Tibial artery (tissue), 4 donors: ENCODE measurements around the gene MAPKAP1.

Experiments
- DNase-seq, 2 donors: peaks; one replicate each; pipeline ENCODE4 v3.0.0-alpha.2; 2019
- H3K27ac ChIP-seq, 2 donors: fragments of 200-600 bp; sonication (generic) in 1 of 2; 1 replicate in 1 of 2; 2 replicates in 1 of 2; pipeline ENCODE4 v1.5.1; 2018 to 2019; ENCODE audit warnings: mild to moderate bottlenecking in 1 of 2
- H3K27me3 ChIP-seq, 2 donors: fragments of 200-600 bp; sonication (generic) in 1 of 2; one replicate each; pipeline versions ENCODE4 v1.5.1 to v1.6.0; 2016 to 2019
- H3K36me3 ChIP-seq, 3 donors: fragments of 200-600 bp; sonication (generic) in 2 of 3; one replicate each; pipeline ENCODE4 v1.5.1; 2016 to 2019; ENCODE audit warnings: mild to moderate bottlenecking in 2 of 3
- H3K4me1 ChIP-seq, 4 donors: fragments of 200-600 bp; sonication (generic) in 2 of 4; 1 replicate in 3 of 4; 2 replicates in 1 of 4; pipeline ENCODE4 v1.5.1; 2016 to 2019
- H3K4me3 ChIP-seq, 2 donors: fragments of 200-600 bp; sonication (generic) in 1 of 2; 1 replicate in 1 of 2; 2 replicates in 1 of 2; pipeline ENCODE4 v1.5.1; 2018 to 2019; ENCODE audit warnings: mild to moderate bottlenecking in 2 of 2
- H3K9me3 ChIP-seq, 3 donors: fragments of 200-600 bp; sonication (generic) in 1 of 3; one replicate each; pipeline ENCODE4 v1.5.1; 2016 to 2019
- CTCF ChIP-seq, 2 experiments: fragments of 200-600 bp in 1 of 2; fragments of 450-650 bp in 1 of 2; IDR thresholded peaks; one replicate each; pipeline ENCODE4 v1.5.1; 2017 to 2019; ENCODE audit warnings: antibody characterized with exemption in 2 of 2, mild to moderate bottlenecking in 1 of 2, moderate library complexity in 1 of 2
- intact Hi-C: fragments of 100-400 bp; cut with DNase I; formaldehyde crosslinking; loops from one replicate; pipeline ENCODE4 v1.15.0; 2023; ENCODE audit warnings: low total_unique reads

MAPKAP1 gene

GRCh38 chr9:125706651-125707471 is at the start of gene MAPKAP1:
MAPKAP1 (minus strand) TSS chr9:125707208; CDS start chr9:125672574, 34,634 bp downstream.
- H3K9me3 ChIP-seq: no peaks in the 10 kb centered on the region

GRCh38 chr9:125756518-125756917 is 49.5 kb upstream of the MAPKAP1 start:
- Histone ChIP-seq H3K27ac (no peak overlapping the region), H3K27me3 (no peaks in the 10 kb centered on the region), H3K4me1 (peaks cover 0 to 9% (median 3%) of the 10 kb centered on the region in 4 donors), H3K36me3 (no peaks in the 10 kb centered on the region), H3K9me3 (no peaks in the 10 kb centered on the region), H3K4me3 (no peak overlapping the region)
- intact Hi-C loops: no loop called here
- no peak for DNase-seq
- no peak for TF ChIP-seq CTCF (IDR thresholded peaks at IDR 0.05)

More at GRCh38 chr9:125706651-125707471, at the start of gene MAPKAP1:
- peak; percentile 95 to 98 for DNase-seq
- Histone ChIP-seq H3K27ac (peak within 1 kb of the TSS; percentile 67 to 86), H3K4me3 (peak within 1 kb of the TSS; percentile 68 to 99), H3K4me1 (peaks cover 0 to 22% (median 16%) of the 10 kb centered on the region in 4 donors), H3K36me3 (no peaks in the 10 kb centered on the region), H3K27me3 (no peaks in the 10 kb centered on the region)
- TF ChIP-seq CTCF (IDR thresholded peaks at IDR 0.05): no peak
- intact Hi-C loops: loop anchor here (5.0 kb wide), 1 partner anchor 40 kb away; the partner anchor contains the start of gene PBX3

GRCh38 chr9:125755340-125755739 is 48.3 kb upstream of the MAPKAP1 start:
- H3K4me1 ChIP-seq: peaks cover 0 to 16% (median 4%) of the 10 kb centered on the region in 4 donors
- intact Hi-C loops: no loop called here
- no peak overlapping the region for H3K27ac ChIP-seq

GRCh38 chr9:125754096-125754495 is 47.1 kb upstream of the MAPKAP1 start:
- Histone ChIP-seq H3K9me3 (no peaks in the 10 kb centered on the region), H3K36me3 (no peaks in the 10 kb centered on the region), H3K27ac (no peak overlapping the region), H3K4me3 (no peak overlapping the region), H3K27me3 (no peaks in the 10 kb centered on the region), H3K4me1 (peaks cover 0 to 27% (median 3%) of the 10 kb centered on the region in 4 donors)
- no peak for DNase-seq
- no peak for TF ChIP-seq CTCF (IDR thresholded peaks at IDR 0.05)
- intact Hi-C loops: no loop called here

More at GRCh38 chr9:125755340-125755739, 48.3 kb upstream of the MAPKAP1 start:
- no peak for DNase-seq
- Histone ChIP-seq H3K27me3 (no peaks in the 10 kb centered on the region), H3K9me3 (no peaks in the 10 kb centered on the region), H3K4me3 (no peak overlapping the region), H3K36me3 (no peaks in the 10 kb centered on the region)
- TF ChIP-seq CTCF (IDR thresholded peaks at IDR 0.05): no peak

- H3K27ac ChIP-seq: no peak overlapping the region
Observed at GRCh38 chr9:125752070-125752628, 45.1 kb upstream of the MAPKAP1 start.

More at GRCh38 chr9:125752070-125752628, 45.1 kb upstream of the MAPKAP1 start:
- Histone ChIP-seq H3K36me3 (no peaks in the 10 kb centered on the region), H3K9me3 (no peaks in the 10 kb centered on the region), H3K4me1 (peaks cover 0 to 25% (median 5%) of the 10 kb centered on the region in 4 donors), H3K27me3 (no peaks in the 10 kb centered on the region), H3K4me3 (no peak overlapping the region)
- DNase-seq: no peak
- intact Hi-C loops: no loop called here
- TF ChIP-seq CTCF (IDR thresholded peaks at IDR 0.05): no peak
